Tibial nerve (tissue), 4 donors: ENCODE data around the gene NONO. TPM values are rescaled to one million over a fixed set of nuclear protein-coding genes. Genes with fewer than 3 reads are reported as not detected.
"Not testable (repeated sequence)": the region's sequence is repeated elsewhere in the genome, so short reads cannot be mapped to it uniquely, and the experiment has no call there.

Experiments
- DNase-seq, 2 donors: peaks; one replicate each; pipeline ENCODE4 v3.0.0-alpha.2; 2019; ENCODE audit warnings: low spot score in 2 of 2
- H3K27ac ChIP-seq, 4 donors: fragments of 200-600 bp; sonication (generic) in 3 of 4; one replicate each; pipeline ENCODE4 v1.5.1; 2017 to 2019; ENCODE audit warnings: mild to moderate bottlenecking in 1 of 4
- H3K27me3 ChIP-seq, 2 donors: fragments of 200-600 bp; sonication (generic) in 1 of 2; one replicate each; pipeline versions ENCODE4 v1.5.1 to v1.6.0; 2017 to 2019
- H3K36me3 ChIP-seq, 3 donors: fragments of 200-600 bp; sonication (generic); one replicate each; pipeline ENCODE4 v1.5.1; 2018 to 2019
- H3K4me1 ChIP-seq, 4 donors: fragments of 200-600 bp; sonication (generic) in 3 of 4; one replicate each; pipeline ENCODE4 v1.5.1; 2017 to 2019
- H3K4me3 ChIP-seq, 4 donors: fragments of 200-600 bp; sonication (generic) in 3 of 4; one replicate each; pipeline ENCODE4 v1.5.1; 2017 to 2019; ENCODE audit warnings: mild to moderate bottlenecking in 1 of 4, moderate library complexity in 1 of 4
- H3K9me3 ChIP-seq, 4 donors: fragments of 200-600 bp; sonication (generic) in 3 of 4; one replicate each; pipeline ENCODE4 v1.5.1; 2017 to 2019
- EP300 ChIP-seq, 2 donors: sonication (generic); formaldehyde crosslinking; IDR thresholded peaks; one replicate each; pipeline ENCODE4 v1.6.1; 2017; ENCODE audit warnings: antibody characterized with exemption in 2 of 2, mild to moderate bottlenecking in 1 of 2
- POLR2A ChIP-seq, 2 donors: fragments of 450-650 bp; IDR thresholded peaks; one replicate each; pipeline ENCODE4 v1.6.1; 2017; ENCODE audit warnings: antibody characterized with exemption in 2 of 2, mild to moderate bottlenecking in 2 of 2, moderate library complexity in 2 of 2
- WGBS, 2 donors: methylation state at CpG; one replicate each; pipeline ENCODE4 v1.1.5; 2018; 5-methylcytosine and 5-hydroxymethylcytosine counted together
- total RNA-seq, 4 donors: library from RNA; depleted of rRNA; stranded (reverse); fragments of >200 nt; gene quantifications; one replicate each; pipeline ENCODE4 v1.1.0, GENCODE V29; 2016
- TF ChIP-seq, protein P1 (sequence below), 5 experiments: fragments of 200-600 bp in 3 of 5; fragments of 450-650 bp in 2 of 5; sonication (generic) in 3 of 5; IDR thresholded peaks; one replicate each; pipeline ENCODE4 v1.5.1; 2016 to 2019; ENCODE audit warnings: antibody characterized with exemption in 5 of 5, mild to moderate bottlenecking in 3 of 5, moderate library complexity in 2 of 5

The NONO gene
- total RNA-seq, 4 donors from 2014 or later: 180 to 247 (median 218) TPM

GRCh38 chrX:71269801-71270395 lies 13.5 kb upstream of the NONO start:
- Histone ChIP-seq H3K4me3 (no peak overlapping the region), H3K4me1 (no peaks in the 10 kb centered on the region), H3K27ac (no peak overlapping the region), H3K9me3 (no peaks in the 10 kb centered on the region), H3K27me3 (no peaks in the 10 kb centered on the region), H3K36me3 (no peaks in the 10 kb centered on the region)
- 87 to 90% methylated on average over 2 to 18 of the region's 19 CpGs for WGBS, 2 donors
- TF ChIP-seq POLR2A (IDR thresholded peaks at IDR 0.05) (no peak), EP300 (IDR thresholded peaks at IDR 0.05) (no peak)
- TF ChIP-seq, protein P1, sequence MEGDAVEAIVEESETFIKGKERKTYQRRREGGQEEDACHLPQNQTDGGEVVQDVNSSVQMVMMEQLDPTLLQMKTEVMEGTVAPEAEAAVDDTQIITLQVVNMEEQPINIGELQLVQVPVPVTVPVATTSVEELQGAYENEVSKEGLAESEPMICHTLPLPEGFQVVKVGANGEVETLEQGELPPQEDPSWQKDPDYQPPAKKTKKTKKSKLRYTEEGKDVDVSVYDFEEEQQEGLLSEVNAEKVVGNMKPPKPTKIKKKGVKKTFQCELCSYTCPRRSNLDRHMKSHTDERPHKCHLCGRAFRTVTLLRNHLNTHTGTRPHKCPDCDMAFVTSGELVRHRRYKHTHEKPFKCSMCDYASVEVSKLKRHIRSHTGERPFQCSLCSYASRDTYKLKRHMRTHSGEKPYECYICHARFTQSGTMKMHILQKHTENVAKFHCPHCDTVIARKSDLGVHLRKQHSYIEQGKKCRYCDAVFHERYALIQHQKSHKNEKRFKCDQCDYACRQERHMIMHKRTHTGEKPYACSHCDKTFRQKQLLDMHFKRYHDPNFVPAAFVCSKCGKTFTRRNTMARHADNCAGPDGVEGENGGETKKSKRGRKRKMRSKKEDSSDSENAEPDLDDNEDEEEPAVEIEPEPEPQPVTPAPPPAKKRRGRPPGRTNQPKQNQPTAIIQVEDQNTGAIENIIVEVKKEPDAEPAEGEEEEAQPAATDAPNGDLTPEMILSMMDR (IDR thresholded peaks at IDR 0.05): no peak
- DNase-seq: no peak

GRCh38 chrX:71272313-71272712 lies 11.1 kb upstream of the NONO start:
- H3K27me3 ChIP-seq: not testable (repeated sequence)
- WGBS, 2 donors: 74 to 88% methylated on average over 2 of the region's 2 CpGs

DNA sequence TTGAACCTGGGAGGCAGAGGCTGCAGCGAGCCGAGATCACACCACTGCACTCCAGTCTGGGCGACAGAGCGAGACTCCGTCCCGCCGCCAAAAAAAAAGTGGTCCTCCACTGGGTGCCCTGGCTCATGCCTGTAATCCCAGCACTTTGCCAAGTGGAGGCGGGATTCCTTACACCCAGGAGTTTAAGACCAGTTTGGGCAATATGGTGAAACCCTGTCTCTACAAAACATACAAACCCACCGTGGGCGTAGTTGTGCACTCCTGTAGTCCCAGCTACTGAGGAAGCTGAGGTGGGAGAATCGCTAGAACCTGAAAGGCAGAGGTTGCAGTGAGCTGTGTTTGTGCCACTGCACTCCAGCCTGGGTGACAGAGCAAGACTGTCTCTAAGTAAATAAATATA lies 2.1 kb upstream of the NONO start:
- H3K4me1 ChIP-seq: peaks cover 0 to 20% (median 2%) of the 10 kb centered on the region in 4 donors
- not testable (repeated sequence) for DNase-seq, H3K9me3 ChIP-seq, H3K27ac ChIP-seq, H3K4me3 ChIP-seq, H3K27me3 ChIP-seq, H3K36me3 ChIP-seq
- 92 to 100% methylated on average over 3 to 11 of the region's 11 CpGs for WGBS, 2 donors

More at GRCh38 chrX:71272313-71272712, 11.1 kb upstream of the NONO start:
- H3K4me1 ChIP-seq, H3K9me3 ChIP-seq, H3K27ac ChIP-seq, DNase-seq, H3K4me3 ChIP-seq, H3K36me3 ChIP-seq: not testable (repeated sequence)

- no peak for DNase-seq
- Histone ChIP-seq H3K27ac (peak overlapping the region; percentile 82 to 94 (median 88)), H3K27me3 (no peaks in the 10 kb centered on the region), H3K4me1 (peaks cover 0 to 31% (median 6%) of the 10 kb centered on the region in 4 donors), H3K9me3 (no peaks in the 10 kb centered on the region), H3K4me3 (peak overlapping the region; percentile 28 to 69 (median 58)), H3K36me3 (no peaks in the 10 kb centered on the region)
- 19 to 53% methylated on average over 16 of the region's 16 CpGs for WGBS, 2 donors
- TF ChIP-seq EP300 (IDR thresholded peaks at IDR 0.05) (no peak), POLR2A (IDR thresholded peaks at IDR 0.05) (no peak)
- TF ChIP-seq, protein P1 (IDR thresholded peaks at IDR 0.05): no peak
Observed at GRCh38 chrX:71282514-71283402, 677 bp upstream of the NONO start.

DNA sequence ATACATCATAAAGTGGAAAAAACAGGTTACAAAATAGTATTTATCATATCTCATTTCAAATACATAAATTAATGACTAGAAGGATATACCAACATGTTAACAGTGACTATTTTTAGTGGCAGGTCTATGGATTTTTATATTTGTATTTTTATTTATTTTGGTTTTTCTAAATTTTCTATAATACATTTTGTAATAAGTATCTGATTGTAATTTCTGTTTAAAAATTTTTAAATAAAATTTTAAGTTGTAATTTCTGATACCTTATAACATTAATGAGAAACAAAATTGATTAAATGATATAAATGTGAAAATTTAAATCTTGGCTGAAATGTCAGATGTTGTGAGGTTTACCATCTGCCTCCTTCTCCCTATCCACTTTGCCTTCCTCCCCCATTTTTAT lies 2.5 kb downstream of the NONO start:
- TF ChIP-seq POLR2A (IDR thresholded peaks at IDR 0.05): no peak
- TF ChIP-seq, protein P1 (IDR thresholded peaks at IDR 0.05): no peak
- TF ChIP-seq EP300 (IDR thresholded peaks at IDR 0.05): no peak
- H3K27ac ChIP-seq: no peak overlapping the region
- no peaks in the 10 kb centered on the region for H3K27me3 ChIP-seq
- no peaks in the 10 kb centered on the region for H3K9me3 ChIP-seq
- peaks cover 0 to 42% (median 6%) of the 10 kb centered on the region in 4 donors for H3K4me1 ChIP-seq
- no peak for DNase-seq
- no peak overlapping the region for H3K4me3 ChIP-seq
- H3K36me3 ChIP-seq: peaks cover 0 to 4% (median 0%) of the 10 kb centered on the region in 3 donors

- H3K4me1 ChIP-seq: peaks cover 0 to 25% (median 3%) of the 10 kb centered on the region in 4 donors
- H3K27ac ChIP-seq: no peak overlapping the region
- no peaks in the 10 kb centered on the region for H3K27me3 ChIP-seq
- TF ChIP-seq POLR2A (IDR thresholded peaks at IDR 0.05) (no peak), EP300 (IDR thresholded peaks at IDR 0.05) (no peak)
- TF ChIP-seq, protein P1 (IDR thresholded peaks at IDR 0.05): no peak
- H3K36me3 ChIP-seq: peaks cover 0 to 50% (median 6%) of the 10 kb centered on the region in 3 donors
- no peaks in the 10 kb centered on the region for H3K9me3 ChIP-seq
- DNase-seq: no peak
- 66 to 72% methylated on average over 6 of the region's 6 CpGs for WGBS, 2 donors
- H3K4me3 ChIP-seq: no peak overlapping the region
Observed at GRCh38 chrX:71291381-71291780, 7.9 kb downstream of the NONO start.
